Measurements from ENCODE around the gene BEST2. TPM values are rescaled to one million over a fixed set of nuclear protein-coding genes. Genes with fewer than 3 reads are reported as not detected.

Gene BEST2
- total RNA-seq, 1 donor, result not detected

DNA sequence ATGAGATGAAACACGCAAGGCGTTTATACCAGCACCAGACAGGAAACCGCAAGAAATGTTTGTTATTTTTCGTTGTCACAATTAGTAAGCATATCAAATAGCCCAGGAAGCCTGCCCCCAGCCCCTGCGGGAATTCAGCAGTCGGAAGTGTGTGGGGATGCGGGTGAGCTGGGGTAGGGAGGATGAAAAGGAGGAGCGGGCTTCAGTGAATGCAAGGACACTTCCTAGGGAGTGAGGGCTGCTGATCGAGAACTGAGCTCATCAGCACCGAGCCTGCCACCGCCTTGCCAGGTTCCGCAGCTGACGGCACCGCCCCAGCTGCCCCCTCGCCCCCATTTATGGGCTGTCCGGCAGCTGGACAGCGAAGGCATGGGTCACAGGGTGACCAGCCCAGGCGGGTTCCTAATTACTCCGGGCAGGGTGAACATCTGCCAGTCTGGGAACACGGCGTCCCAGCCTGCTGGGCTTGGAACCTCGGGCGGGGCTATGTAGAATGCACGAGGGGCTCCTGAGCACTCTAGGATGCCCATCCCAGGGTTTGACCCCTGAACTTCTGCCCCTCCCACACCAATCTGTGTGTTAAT, 1.6 kb upstream of the BEST2 start:
- no peaks in the 10 kb centered on the region for H3K9me3 ChIP-seq (ENCODE audit: low read depth, low read length)
- H3K27me3 ChIP-seq (ENCODE audit: insufficient read depth, low read length), result no peaks in the 10 kb centered on the region
- H3K4me3 ChIP-seq (ENCODE audit: low read length), result no peak overlapping the region
- no peaks in the 10 kb centered on the region for H3K4me1 ChIP-seq (ENCODE audit: insufficient read depth, low read length)

DNA sequence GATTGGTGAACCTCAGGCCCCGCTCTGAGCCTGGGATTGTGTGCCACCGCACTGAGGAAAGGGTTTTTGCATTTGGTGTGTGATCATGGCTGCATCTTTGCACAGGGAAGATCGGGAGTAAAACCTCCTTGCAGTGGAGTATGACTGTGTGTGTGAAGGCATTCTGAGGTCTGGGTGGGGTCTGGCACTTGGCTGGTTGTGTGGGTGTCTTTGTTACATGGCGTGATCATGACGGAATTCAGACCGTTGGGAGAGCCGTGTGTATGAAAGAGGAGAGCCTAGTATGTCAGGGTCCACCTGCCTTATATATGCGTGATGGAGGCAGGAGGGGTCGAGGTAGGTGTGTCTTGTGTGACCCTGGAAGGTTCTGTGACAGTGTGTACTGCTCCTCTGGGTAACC, 740 bp upstream of the BEST2 start:
- Histone ChIP-seq H3K27me3 (ENCODE audit: insufficient read depth, low read length) (no peaks in the 10 kb centered on the region), H3K9me3 (ENCODE audit: low read depth, low read length) (no peaks in the 10 kb centered on the region), H3K4me3 (ENCODE audit: low read length) (no peak overlapping the region), H3K4me1 (ENCODE audit: insufficient read depth, low read length) (no peaks in the 10 kb centered on the region)

DNA sequence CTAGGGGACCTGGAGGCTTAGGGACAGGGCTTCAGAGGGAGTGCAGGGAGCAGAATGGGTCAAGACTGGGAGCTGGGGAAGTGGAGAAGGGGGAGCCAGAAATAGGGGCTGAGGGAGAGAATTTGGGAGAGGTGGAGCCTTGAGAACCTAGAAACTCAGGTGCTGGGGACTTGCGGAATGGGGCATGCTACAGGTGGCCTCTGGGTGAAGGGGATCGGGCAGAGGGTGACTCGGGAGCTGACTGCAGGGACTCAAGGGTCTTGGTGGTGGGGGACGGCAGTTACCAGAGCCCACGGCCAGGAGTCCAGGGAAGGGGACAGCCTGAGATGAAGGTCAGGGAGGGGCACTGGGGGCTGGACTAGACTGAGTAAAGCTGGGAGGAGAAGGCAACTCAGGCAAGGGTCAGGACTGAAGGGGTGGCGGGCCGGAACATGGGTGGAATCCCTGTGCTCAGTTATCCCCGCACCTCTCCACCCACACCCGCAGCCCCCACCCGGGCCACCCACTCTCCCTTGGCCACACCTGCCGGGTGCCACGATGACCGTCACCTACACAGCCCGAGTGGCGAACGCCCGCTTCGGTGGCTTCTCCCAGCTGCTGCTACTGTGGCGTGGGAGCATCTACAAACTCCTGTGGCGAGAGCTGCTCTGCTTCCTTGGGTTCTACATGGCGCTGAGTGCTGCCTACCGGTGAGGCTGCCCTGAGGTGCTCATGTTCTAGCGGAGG, 628 bp downstream of the BEST2 start:
- no peak overlapping the region for H3K4me3 ChIP-seq (ENCODE audit: low read length)
- no peaks in the 10 kb centered on the region for H3K9me3 ChIP-seq (ENCODE audit: low read depth, low read length)
- H3K27me3 ChIP-seq (ENCODE audit: insufficient read depth, low read length), result no peaks in the 10 kb centered on the region
- H3K4me1 ChIP-seq (ENCODE audit: insufficient read depth, low read length), result peaks cover under 1% of the 10 kb centered on the region

DNA sequence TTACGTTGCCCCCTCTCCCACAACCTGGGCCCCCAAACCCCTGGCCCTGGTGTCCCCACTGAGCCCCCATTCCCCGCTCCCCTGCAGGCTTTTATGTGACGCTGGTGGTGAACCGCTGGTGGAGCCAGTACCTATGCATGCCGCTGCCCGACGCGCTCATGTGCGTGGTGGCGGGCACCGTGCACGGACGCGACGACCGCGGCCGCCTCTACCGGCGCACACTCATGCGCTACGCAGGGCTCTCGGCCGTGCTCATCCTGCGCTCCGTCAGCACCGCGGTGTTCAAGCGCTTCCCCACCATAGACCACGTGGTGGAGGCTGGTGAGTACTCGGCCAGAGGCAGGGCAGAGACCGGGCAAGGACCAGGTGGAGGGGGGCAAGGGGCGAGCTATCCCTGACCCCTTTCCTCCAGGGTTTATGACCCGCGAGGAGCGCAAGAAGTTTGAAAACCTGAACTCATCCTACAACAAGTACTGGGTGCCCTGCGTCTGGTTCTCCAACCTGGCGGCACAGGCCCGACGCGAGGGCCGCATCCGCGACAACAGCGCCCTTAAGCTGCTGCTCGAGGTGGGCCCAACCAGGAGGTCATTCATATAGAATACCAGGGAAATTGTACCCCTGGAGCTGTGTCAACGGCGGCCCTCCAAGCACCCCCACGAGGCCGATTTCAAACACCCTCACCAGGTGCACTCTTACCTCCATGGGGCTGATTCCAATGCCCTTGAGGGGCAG, 3.0 kb downstream of the BEST2 start:
- H3K4me1 ChIP-seq (ENCODE audit: insufficient read depth, low read length), result peaks cover 9% of the 10 kb centered on the region
- H3K9me3 ChIP-seq (ENCODE audit: low read depth, low read length), result no peaks in the 10 kb centered on the region
- no peaks in the 10 kb centered on the region for H3K27me3 ChIP-seq (ENCODE audit: insufficient read depth, low read length)
- no peak overlapping the region for H3K4me3 ChIP-seq (ENCODE audit: low read length)

DNA sequence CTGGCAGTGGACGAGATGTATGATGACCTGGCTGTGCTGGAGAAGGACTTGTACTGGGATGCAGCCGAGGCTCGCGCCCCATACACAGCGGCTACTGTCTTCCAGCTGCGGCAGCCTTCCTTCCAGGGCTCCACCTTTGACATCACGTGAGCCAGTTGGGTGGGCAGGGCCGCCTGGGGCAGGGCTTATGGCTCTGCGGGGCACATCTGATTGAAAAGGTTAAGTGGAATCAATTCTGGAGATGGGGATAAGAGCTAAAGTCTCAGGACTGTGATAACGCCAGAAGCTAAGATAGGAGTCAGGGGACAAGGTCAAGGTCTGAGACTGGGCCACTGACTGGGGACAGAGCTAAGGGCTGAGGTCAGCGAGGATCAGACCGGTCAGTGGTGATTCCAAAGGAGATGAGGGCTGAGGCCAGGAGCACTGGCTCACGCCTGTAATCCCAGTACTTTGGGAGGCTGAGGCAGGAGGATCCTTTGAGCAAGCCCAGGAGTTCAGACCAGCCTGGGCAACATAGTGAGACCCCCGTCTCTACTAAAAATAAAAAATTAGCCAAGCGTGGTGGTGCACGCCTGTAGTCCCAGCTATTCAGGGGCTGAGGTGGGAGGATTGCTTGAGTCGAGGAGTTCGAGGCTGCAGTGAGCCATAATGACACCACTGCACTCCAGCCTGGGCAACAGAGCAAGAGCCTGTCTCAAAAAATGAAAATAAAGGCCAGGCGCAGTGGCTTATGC, 4.7 kb downstream of the BEST2 start:
- H3K4me1 ChIP-seq (ENCODE audit: insufficient read depth, low read length), result peaks cover 9% of the 10 kb centered on the region
- no peak overlapping the region for H3K4me3 ChIP-seq (ENCODE audit: low read length)
- H3K27me3 ChIP-seq (ENCODE audit: insufficient read depth, low read length), result no peaks in the 10 kb centered on the region
- no peaks in the 10 kb centered on the region for H3K9me3 ChIP-seq (ENCODE audit: low read depth, low read length)

DNA sequence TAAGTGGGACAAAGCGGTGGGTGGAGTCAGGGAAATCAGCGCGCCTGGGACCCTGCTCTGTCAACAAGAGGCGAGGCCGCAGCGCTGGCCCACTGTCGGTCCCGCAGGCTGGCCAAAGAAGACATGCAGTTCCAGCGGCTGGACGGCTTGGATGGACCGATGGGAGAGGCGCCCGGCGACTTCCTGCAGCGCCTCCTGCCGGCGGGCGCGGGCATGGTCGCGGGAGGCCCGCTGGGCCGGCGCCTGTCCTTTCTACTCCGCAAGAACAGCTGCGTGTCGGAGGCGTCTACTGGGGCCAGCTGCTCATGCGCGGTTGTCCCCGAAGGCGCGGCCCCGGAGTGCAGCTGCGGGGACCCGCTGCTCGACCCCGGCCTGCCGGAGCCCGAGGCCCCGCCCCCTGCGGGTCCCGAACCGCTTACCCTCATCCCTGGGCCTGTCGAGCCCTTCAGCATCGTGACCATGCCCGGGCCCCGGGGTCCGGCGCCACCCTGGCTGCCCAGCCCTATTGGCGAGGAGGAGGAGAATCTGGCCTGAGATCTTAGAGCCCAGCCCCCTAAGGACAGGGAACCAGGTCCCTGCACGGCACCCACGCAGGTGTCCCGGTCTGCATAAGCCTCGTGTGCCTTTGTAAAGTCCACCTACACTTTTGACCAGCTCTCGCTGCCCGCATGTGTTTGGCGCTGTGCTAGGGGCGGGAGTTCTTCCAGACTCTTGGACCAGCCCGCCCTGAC, 6.1 kb downstream of the BEST2 start:
- Histone ChIP-seq H3K4me3 (ENCODE audit: low read length) (no peak overlapping the region), H3K27me3 (ENCODE audit: insufficient read depth, low read length) (no peaks in the 10 kb centered on the region), H3K4me1 (ENCODE audit: insufficient read depth, low read length) (peaks cover 9% of the 10 kb centered on the region), H3K9me3 (ENCODE audit: low read depth, low read length) (no peaks in the 10 kb centered on the region)

DNA sequence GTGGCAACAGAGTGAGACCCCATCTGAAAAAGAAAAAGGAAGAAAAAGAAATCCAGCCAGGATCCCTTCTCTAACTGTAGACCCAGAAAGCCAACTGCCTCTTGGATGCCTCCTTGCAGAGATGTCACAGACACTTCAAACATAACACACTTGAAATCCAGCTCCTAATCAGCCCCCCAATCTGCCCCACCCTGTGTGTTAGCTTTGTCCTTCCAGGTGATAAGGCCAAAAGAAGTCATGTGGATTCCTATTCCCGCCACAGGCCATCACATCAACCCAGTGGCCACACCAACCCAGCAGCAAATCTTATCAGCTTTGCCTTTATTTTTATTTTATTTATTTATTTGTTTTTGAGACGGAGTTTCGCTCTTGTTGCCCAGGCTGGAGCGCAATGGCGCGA, 8.1 kb downstream of the BEST2 start:
- no peaks in the 10 kb centered on the region for H3K9me3 ChIP-seq (ENCODE audit: low read depth, low read length)
- no peak overlapping the region for H3K4me3 ChIP-seq (ENCODE audit: low read length)
- peaks cover 9% of the 10 kb centered on the region for H3K4me1 ChIP-seq (ENCODE audit: insufficient read depth, low read length)
- H3K27me3 ChIP-seq (ENCODE audit: insufficient read depth, low read length), result no peaks in the 10 kb centered on the region

DNA sequence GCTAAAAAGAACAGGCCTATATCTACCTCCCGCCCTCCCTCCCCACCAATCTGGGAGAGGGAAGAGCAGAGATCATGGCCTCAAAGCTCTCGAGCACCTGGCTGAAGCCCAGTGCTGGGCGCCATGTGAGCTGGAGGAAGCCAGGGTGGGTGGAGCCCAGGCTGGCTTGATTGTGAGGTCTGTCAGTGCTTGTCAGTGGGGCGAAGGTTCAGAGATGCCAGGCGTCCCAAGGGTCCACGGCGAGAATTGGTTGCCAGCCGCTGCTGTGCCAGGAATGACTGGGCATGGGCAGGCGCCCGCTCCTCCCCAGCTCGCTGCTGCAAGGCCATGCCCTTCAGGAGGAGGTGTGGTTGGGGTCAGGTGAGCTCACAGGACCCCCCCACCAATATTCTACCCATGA, 11.5 kb downstream of the BEST2 start:
- Histone ChIP-seq H3K4me1 (ENCODE audit: insufficient read depth, low read length) (peaks cover 9% of the 10 kb centered on the region), H3K9me3 (ENCODE audit: low read depth, low read length) (no peaks in the 10 kb centered on the region), H3K27me3 (ENCODE audit: insufficient read depth, low read length) (no peaks in the 10 kb centered on the region), H3K4me3 (ENCODE audit: low read length) (no peak overlapping the region)

DNA sequence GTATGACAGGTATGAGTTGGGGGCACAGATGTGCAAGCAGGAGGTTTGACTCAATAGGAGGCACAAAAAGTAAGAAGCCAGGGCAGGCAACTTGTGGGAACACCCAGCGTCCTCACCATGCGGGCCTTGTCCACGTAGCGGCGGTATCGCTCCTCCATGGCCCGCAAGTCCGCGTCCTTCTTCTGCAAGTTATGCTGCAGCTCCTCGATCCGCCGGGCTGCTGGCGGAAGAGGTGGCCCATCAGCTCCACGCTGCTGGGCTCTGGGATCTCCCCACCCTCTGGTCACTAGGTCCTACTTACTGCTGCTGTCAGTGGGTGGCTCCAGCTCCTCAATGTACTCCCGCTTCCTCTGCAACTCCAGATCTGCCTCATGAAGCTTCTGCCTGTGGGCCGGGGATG, 13.1 kb downstream of the BEST2 start:
- Histone ChIP-seq H3K9me3 (ENCODE audit: low read depth, low read length) (no peaks in the 10 kb centered on the region), H3K4me1 (ENCODE audit: insufficient read depth, low read length) (peaks cover 9% of the 10 kb centered on the region), H3K4me3 (ENCODE audit: low read length) (no peak overlapping the region), H3K27me3 (ENCODE audit: insufficient read depth, low read length) (no peaks in the 10 kb centered on the region)

DNA sequence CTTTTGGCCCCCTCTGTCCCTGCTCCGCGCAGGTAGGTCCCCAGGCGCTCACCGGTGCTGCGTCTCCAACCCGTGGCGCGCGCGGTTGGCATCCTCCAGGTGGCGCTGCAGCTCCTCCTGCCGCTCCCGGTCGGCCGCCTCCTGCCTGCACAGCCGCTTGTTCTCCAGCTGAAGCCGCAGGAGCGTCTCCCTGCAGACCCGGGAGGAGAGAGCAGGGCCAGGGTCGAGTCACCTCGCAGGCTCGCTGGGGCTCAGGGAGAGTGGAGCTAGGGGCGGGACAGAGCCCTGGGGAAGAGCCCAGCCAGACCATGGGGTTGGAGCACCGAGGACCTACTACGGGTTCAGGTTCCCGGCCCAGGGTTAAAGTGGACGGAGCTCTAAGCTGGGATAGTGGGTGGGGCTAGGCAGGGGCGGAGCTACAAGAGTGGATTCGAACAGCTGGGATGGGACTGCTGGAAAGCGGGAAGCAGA, 14.5 kb downstream of the BEST2 start:
- Histone ChIP-seq H3K4me3 (ENCODE audit: low read length) (no peak overlapping the region), H3K9me3 (ENCODE audit: low read depth, low read length) (no peaks in the 10 kb centered on the region), H3K27me3 (ENCODE audit: insufficient read depth, low read length) (no peaks in the 10 kb centered on the region), H3K4me1 (ENCODE audit: insufficient read depth, low read length) (peaks cover 9% of the 10 kb centered on the region)

DNA sequence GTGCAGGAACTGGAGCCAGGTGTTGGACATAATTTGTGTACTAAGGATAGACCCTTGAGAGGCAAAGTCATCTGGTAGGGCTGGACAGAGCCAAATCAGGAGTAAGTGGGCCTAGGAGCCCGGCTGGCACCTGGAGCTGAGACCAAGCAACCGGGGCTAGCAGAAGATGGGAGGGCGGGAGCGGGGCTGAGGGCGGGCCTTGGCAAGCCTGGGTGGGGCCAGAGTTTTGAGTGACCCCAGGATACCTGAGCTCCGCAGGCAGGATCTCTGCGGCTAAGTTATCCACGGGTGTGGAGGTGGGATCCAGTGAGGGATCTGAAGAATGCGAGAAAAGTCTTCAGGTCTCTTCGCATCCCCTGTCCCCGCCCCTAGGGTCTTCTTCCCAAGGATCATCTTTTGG, 15.6 kb downstream of the BEST2 start:
- Histone ChIP-seq H3K9me3 (ENCODE audit: low read depth, low read length) (no peaks in the 10 kb centered on the region), H3K4me1 (ENCODE audit: insufficient read depth, low read length) (peaks cover 9% of the 10 kb centered on the region), H3K27me3 (ENCODE audit: insufficient read depth, low read length) (no peaks in the 10 kb centered on the region), H3K4me3 (ENCODE audit: low read length) (no peak overlapping the region)

DNA sequence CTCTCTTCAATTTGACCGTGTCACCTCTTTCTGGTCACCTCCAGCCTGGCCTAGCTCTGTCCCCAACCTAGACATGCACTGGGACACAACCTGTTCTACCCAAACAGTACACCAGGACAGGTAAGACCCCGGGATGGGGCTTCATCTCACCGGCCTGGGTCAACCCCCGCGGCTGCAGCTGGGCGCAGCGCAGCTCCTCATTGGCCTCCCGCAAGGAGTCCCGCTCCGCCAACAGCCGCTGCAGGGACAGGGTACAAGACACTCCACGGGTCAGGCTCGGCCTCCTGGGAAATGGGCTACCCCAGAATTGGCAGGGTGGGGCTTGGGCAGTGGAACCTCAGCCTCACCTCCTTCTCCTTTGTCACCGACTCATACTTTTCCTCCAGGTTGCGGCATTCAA, 16.1 kb downstream of the BEST2 start:
- Histone ChIP-seq H3K4me3 (ENCODE audit: low read length) (no peak overlapping the region), H3K4me1 (ENCODE audit: insufficient read depth, low read length) (peaks cover 9% of the 10 kb centered on the region), H3K9me3 (ENCODE audit: low read depth, low read length) (no peaks in the 10 kb centered on the region), H3K27me3 (ENCODE audit: insufficient read depth, low read length) (no peaks in the 10 kb centered on the region)

DNA sequence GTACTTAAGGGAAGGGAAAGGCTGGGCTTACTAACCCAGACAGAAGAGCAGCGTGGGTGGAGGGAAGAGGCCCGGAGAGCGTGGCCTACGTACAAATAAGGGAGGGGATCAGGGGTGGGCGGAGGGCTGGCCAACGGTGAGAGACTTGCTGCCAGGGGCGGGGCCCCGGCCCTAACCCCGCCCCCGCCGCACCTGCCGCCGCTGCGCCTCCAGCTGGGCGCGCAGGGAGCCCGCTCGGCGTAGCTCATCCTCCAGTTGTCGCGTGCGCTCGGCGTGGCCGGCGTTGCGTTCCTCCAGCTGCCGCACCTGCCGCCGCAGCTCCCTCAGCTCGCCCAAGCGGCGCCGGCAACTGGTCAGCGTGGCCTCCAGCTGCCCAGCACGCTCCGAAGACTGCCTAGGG, 18.1 kb downstream of the BEST2 start:
- Histone ChIP-seq H3K4me1 (ENCODE audit: insufficient read depth, low read length) (peaks cover 9% of the 10 kb centered on the region), H3K4me3 (ENCODE audit: low read length) (no peak overlapping the region), H3K27me3 (ENCODE audit: insufficient read depth, low read length) (no peaks in the 10 kb centered on the region), H3K9me3 (ENCODE audit: low read depth, low read length) (no peaks in the 10 kb centered on the region)

DNA sequence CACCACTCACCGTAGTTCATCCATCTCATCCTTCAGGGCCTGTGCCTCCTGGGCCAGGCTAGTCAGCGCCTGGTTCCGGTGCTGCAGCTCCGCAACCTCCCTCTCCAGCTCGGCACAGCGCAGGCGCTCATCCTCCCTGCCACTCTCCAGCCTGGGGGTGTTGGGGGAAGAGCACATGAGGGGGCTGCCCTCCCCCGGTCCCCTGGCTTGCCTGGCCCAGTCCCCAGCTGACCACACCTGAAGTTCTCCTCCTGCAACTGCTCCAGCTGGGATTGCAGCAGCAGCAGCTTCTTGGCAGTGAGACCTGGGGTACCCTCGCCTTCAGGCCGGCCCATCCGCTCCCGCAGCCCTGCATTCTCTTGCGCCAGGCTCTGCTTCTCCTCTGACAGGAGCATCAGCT, 19.3 kb downstream of the BEST2 start:
- peaks cover 12% of the 10 kb centered on the region for H3K4me1 ChIP-seq (ENCODE audit: insufficient read depth, low read length)
- H3K4me3 ChIP-seq (ENCODE audit: low read length), result no peak overlapping the region
- H3K27me3 ChIP-seq (ENCODE audit: insufficient read depth, low read length), result no peaks in the 10 kb centered on the region
- no peaks in the 10 kb centered on the region for H3K9me3 ChIP-seq (ENCODE audit: low read depth, low read length)

Data from mononuclear cell (primary cell).